HCT116 (cell line): ENCODE results near the gene FBXL14. TPM values are rescaled to one million over a fixed set of nuclear protein-coding genes. Genes with fewer than 3 reads are reported as not detected.

Experiments
- ATAC-seq: fragments of 200-7000 bp; cut with Tn5 transposase; 2 replicates; pipeline ENCODE4 v1.9.1; 2020; ENCODE audit warnings: mild to moderate bottlenecking, moderate library complexity
- BruUV-seq: library from RNA; stranded (reverse); fragments of 400-500 nt; replicated peaks from 2 replicates; lab custom pipeline; 2021; lab: Mats Ljungman, UMichigan
- CTCF ChIA-PET: fragments of 300-600 bp; sonication (Branson Sonifier 250); formaldehyde crosslinking; loops from one replicate; lab custom pipeline; 2021; ENCODE audit warnings: antibody characterized with exemption; lab: Charles Lee
- POLR2A ChIA-PET: fragments of 300-600, 350-600 bp; sonication (Branson Sonifier 250); formaldehyde crosslinking; loops from one replicate; lab custom pipeline; 2021; ENCODE audit warnings: antibody characterized with exemption; lab: Charles Lee
- RAD21 ChIA-PET, 2 experiments: fragments of 300-600 bp; sonication (Branson Sonifier 250); formaldehyde crosslinking; loops; one replicate each; lab custom pipeline; 2023; ENCODE audit warnings: low total read pairs in 2 of 2; ENCODE audit not compliant: uncharacterized antibody in 2 of 2, unreplicated experiment in 2 of 2, low non-redundant PET in 1 of 2; lab: Charles Lee
- DNase-seq: peaks from one replicate; pipeline ENCODE4 v3.0.0-alpha.2; 2010; ENCODE audit warnings: low read depth, low spot score
- H2AFZ ChIP-seq: fragments of 200-600 bp; shearing (Covaris generic), sonication (generic); 2 replicates; pipeline ENCODE4 v1.6.1; 2017; ENCODE audit warnings: low read depth, mixed run types, mixed read lengths, antibody characterized with exemption, low read length; ENCODE audit not compliant: poor library complexity, severe bottlenecking
- H3K27ac ChIP-seq: 2 replicates; pipeline ENCODE4 v1.5.1; 2012; ENCODE audit warnings: low read depth, low read length
- H3K27me3 ChIP-seq: fragments of 200-600 bp; sonication (generic); 2 replicates; pipeline ENCODE4 v1.6.1; 2016; ENCODE audit warnings: mixed run types, low read length, mixed read lengths; ENCODE audit not compliant: insufficient read depth
- H3K36me3 ChIP-seq, 2 experiments: fragments of 200-500 bp in 1 of 2; fragments of 200-600 bp in 1 of 2; sonication (Bioruptor generic) in 1 of 2; sonication (generic) in 1 of 2; 2 replicates each; pipeline versions ENCODE4 v1.5.1 to v1.6.1; 2014 to 2016; ENCODE audit warnings: low read length in 2 of 2, inconsistent platforms in 1 of 2, mixed read lengths in 1 of 2, mixed run types in 1 of 2; ENCODE audit not compliant: insufficient read depth in 2 of 2, control insufficient read depth in 1 of 2
- H3K4me1 ChIP-seq, 2 experiments: fragments of 200-600 bp in 1 of 2; sonication (generic) in 1 of 2; 2 replicates each; pipeline versions ENCODE4 v1.5.1 to v1.6.1; 2012 to 2017; ENCODE audit warnings: low read length in 2 of 2, inconsistent platforms in 1 of 2, mild to moderate bottlenecking in 1 of 2, mixed read lengths in 1 of 2, mixed run types in 1 of 2, moderate library complexity in 1 of 2; ENCODE audit not compliant: insufficient read depth in 2 of 2, control insufficient read depth in 1 of 2
- H3K4me2 ChIP-seq: fragments of 200-600 bp; sonication (generic); 2 replicates; pipeline ENCODE4 v1.6.1; 2017; ENCODE audit warnings: mixed run types, low read length, mixed read lengths
- H3K4me3 ChIP-seq, 2 experiments: fragments of 200-600 bp in 1 of 2; sonication (generic) in 1 of 2; replicated peaks in 1 of 2; 2 replicates each; pipeline ENCODE4 v1.5.1; 2011 to 2016; ENCODE audit warnings: low read length in 2 of 2, control low read depth in 1 of 2, low read depth in 1 of 2, mild to moderate bottlenecking in 1 of 2, mixed read lengths in 1 of 2, mixed run types in 1 of 2
- H3K79me2 ChIP-seq: fragments of 200-600 bp; sonication (generic); 2 replicates; pipeline ENCODE4 v1.6.1; 2017; ENCODE audit warnings: mild to moderate bottlenecking, mixed run types, low read length, moderate library complexity, mixed read lengths; ENCODE audit not compliant: insufficient read depth
- H3K9ac ChIP-seq: fragments of 200-600 bp; sonication (generic); 2 replicates; pipeline ENCODE4 v1.6.1; 2016; ENCODE audit warnings: low read length, mixed read lengths
- H3K9me2 ChIP-seq: fragments of 200-600 bp; sonication (generic), shearing (Covaris generic); 2 replicates; pipeline ENCODE4 v1.6.1; 2017; ENCODE audit warnings: mixed run types, mild to moderate bottlenecking, moderate library complexity; ENCODE audit not compliant: insufficient read depth
- H3K9me3 ChIP-seq, 2 experiments: fragments of 200-500 bp in 1 of 2; fragments of 200-600 bp in 1 of 2; sonication (Bioruptor generic) in 1 of 2; sonication (generic) in 1 of 2; 2 replicates each; pipeline ENCODE4 v1.6.1; 2014 to 2017; ENCODE audit warnings: low read length in 2 of 2, mixed read lengths in 2 of 2, inconsistent platforms in 1 of 2, low read depth in 1 of 2, mild to moderate bottlenecking in 1 of 2, mixed run types in 1 of 2, moderate library complexity in 1 of 2; ENCODE audit not compliant: control insufficient read depth in 1 of 2, insufficient read depth in 1 of 2
- H4K20me1 ChIP-seq: fragments of 200-600 bp; sonication (generic), shearing (Covaris generic); 2 replicates; pipeline ENCODE4 v1.6.1; 2017; ENCODE audit warnings: mixed run types, mild to moderate bottlenecking, moderate library complexity; ENCODE audit not compliant: insufficient read depth
- CBX3 ChIP-seq: IDR thresholded peaks from 2 replicates; pipeline ENCODE4 v1.6.1; 2012; ENCODE audit warnings: low read depth
- CEBPB ChIP-seq: IDR thresholded peaks from 2 replicates; pipeline ENCODE4 v1.6.1; 2012; ENCODE audit warnings: low read depth
- CTCF ChIP-seq, 3 experiments: fragments of 200-600 bp in 1 of 3; sonication (generic) in 1 of 3; IDR thresholded peaks in 2 of 3; conservative IDR thresholded peaks in 1 of 3; 2 replicates each; pipeline ENCODE4 v1.5.1; 2012 to 2017; ENCODE audit warnings: low read depth in 2 of 3, low read length in 2 of 3, antibody characterized with exemption in 1 of 3, borderline replicate concordance in 1 of 3, control low read depth in 1 of 3, mild to moderate bottlenecking in 1 of 3, mixed read lengths in 1 of 3, mixed run types in 1 of 3, moderate library complexity in 1 of 3; ENCODE audit not compliant: insufficient read depth in 1 of 3
- EGR1 ChIP-seq: IDR thresholded peaks from 2 replicates; pipeline ENCODE4 v1.6.1; 2012; ENCODE audit warnings: low read depth
- ELF1 ChIP-seq: IDR thresholded peaks from 2 replicates; pipeline ENCODE4 v1.6.1; 2012; ENCODE audit warnings: low read depth, borderline replicate concordance
- EZH2 ChIP-seq: fragments of 200-600 bp; sonication (generic); IDR thresholded peaks from 2 replicates; pipeline ENCODE4 v1.6.1; 2017; ENCODE audit warnings: antibody characterized with exemption, mixed run types
- EZH2phosphoT487 ChIP-seq: fragments of 200-600 bp; IDR thresholded peaks from 2 replicates; pipeline ENCODE4 v1.6.1; 2018; ENCODE audit warnings: antibody characterized with exemption, borderline replicate concordance
- JUND ChIP-seq: IDR thresholded peaks from 2 replicates; pipeline ENCODE4 v1.6.1; 2012
- MAX ChIP-seq: IDR thresholded peaks from 2 replicates; pipeline ENCODE4 v1.6.1; 2012
- POLR2A ChIP-seq: IDR thresholded peaks from 2 replicates; pipeline ENCODE4 v1.7.0; 2011; ENCODE audit warnings: borderline replicate concordance; ENCODE audit not compliant: insufficient read depth, insufficient read length; ENCODE audit errors: extremely low read depth
- POLR2AphosphoS5 ChIP-seq: IDR thresholded peaks from 2 replicates; pipeline ENCODE4 v1.6.1; 2011; ENCODE audit warnings: mild to moderate bottlenecking, low read depth, low read length, moderate library complexity
- SIN3A ChIP-seq: IDR thresholded peaks from 2 replicates; pipeline ENCODE4 v1.6.1; 2012; ENCODE audit warnings: low read depth
- TCF7L2 ChIP-seq: IDR thresholded peaks from 2 replicates; pipeline ENCODE4 v1.7.0; 2011; ENCODE audit warnings: borderline replicate concordance, inconsistent platforms; ENCODE audit not compliant: insufficient read depth, insufficient read length; ENCODE audit errors: extremely low read depth
- YY1 ChIP-seq: IDR thresholded peaks from 2 replicates; pipeline ENCODE4 v1.6.1; 2011; ENCODE audit warnings: low read length, low read depth, moderate library complexity, mild to moderate bottlenecking; ENCODE audit not compliant: insufficient replicate concordance; ENCODE audit errors: extremely low read depth
- ZBTB33 ChIP-seq: IDR thresholded peaks from 2 replicates; pipeline ENCODE4 v1.6.1; 2011; ENCODE audit warnings: mild to moderate bottlenecking, low read length, moderate library complexity; ENCODE audit not compliant: insufficient replicate concordance; ENCODE audit errors: extremely low read depth
- ZFX ChIP-seq: fragments of 450-650 bp; IDR thresholded peaks from 2 replicates; pipeline ENCODE4 v1.6.1; 2017
- ZNF274 ChIP-seq: fragments of 200-500 bp; sonication (Bioruptor generic); IDR thresholded peaks from 2 replicates; pipeline ENCODE4 v1.6.1; 2014; ENCODE audit warnings: mild to moderate bottlenecking, low read depth, low read length, inconsistent platforms
- intact Hi-C: fragments of 100-400 bp; cut with micrococcal nuclease; formaldehyde crosslinking; loops from 2 replicates; pipeline ENCODE4 v1.10.0; 2022
- total RNA-seq: library from RNA; stranded (reverse); gene quantifications from one replicate; pipeline ENCODE4 v1.2.1, GENCODE V29; 2021; ENCODE audit not compliant: unreplicated experiment

The FBXL14 gene
- total RNA-seq, 1 experiment from 2014 or later = 19.0 TPM

DNA sequence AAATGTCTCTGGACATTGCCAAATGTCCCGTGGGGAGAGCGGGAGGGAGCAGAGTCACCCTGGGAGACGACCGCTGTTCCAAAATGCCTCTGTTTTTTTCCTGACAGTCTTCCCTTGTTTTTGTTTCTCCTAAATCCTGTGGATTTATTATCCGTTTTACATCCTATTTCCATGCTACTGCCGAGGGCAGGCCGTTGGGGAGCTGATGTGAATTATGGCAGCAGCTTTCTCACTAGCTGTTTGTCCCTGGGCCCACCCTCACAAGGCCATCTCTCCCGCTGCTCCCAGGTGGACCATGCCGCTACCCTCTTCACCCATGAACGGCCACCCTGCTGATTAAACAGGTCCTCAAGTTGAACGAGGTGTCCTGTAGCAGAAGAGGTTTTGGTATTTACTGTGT, 55.2 kb downstream of the FBXL14 start:
- Histone ChIP-seq H4K20me1 (no peaks in the 10 kb centered on the region), H3K9me2 (no peaks in the 10 kb centered on the region), H3K9me3 (no peaks in the 10 kb centered on the region), H3K36me3 (no peaks in the 10 kb centered on the region), H3K4me2 (no peak overlapping the region), H3K9ac (no peak overlapping the region), H3K27ac (no peak overlapping the region)
- CTCF ChIA-PET = interaction anchor here (2.0 kb wide), 1 partner anchor 421 kb away, joined by 7 read pairs; no protein-coding TSS in a partner anchor
- intact Hi-C loops = no loop called here
- RAD21 ChIA-PET = no interaction called here
- no peak for TF ChIP-seq ZNF274
- no peak for TF ChIP-seq SIN3A
- TF ChIP-seq TCF7L2 = no peak
- no peak for TF ChIP-seq MAX
- TF ChIP-seq ZFX = no peak
- no peak for TF ChIP-seq CEBPB
- TF ChIP-seq ZBTB33 = no peak
- TF ChIP-seq ELF1 = no peak
- TF ChIP-seq JUND = no peak
- TF ChIP-seq YY1 = no peak
- no peak for TF ChIP-seq CTCF (IDR thresholded peaks at IDR 0.05 in 2 of 3, conservative IDR thresholded peaks at IDR 0.05 in 1 of 3; ENCODE audit: borderline replicate concordance in 1 of 3, insufficient read depth in 1 of 3, low read depth in 2 of 3, low read length in 2 of 3)
- no peak for TF ChIP-seq CBX3
- no peak for TF ChIP-seq EGR1
- TF ChIP-seq EZH2phosphoT487 = no peak
- no peak for TF ChIP-seq POLR2A
- no peak for TF ChIP-seq EZH2
- TF ChIP-seq POLR2AphosphoS5 = no peak
- TF ChIP-seq, all 23 proteins: peak for 0
- Histone ChIP-seq H3K27me3 (peaks cover 22% of the 10 kb centered on the region; the same call in 1 of the 2 replicates), H3K4me1 (peaks cover 16 to 23% of the 10 kb centered on the region in 2 experiments), H3K4me3 (no peak overlapping the region), H3K79me2 (no peaks in the 10 kb centered on the region), H2AFZ (no peak overlapping the region)
- POLR2A ChIA-PET = no interaction called here
- no TSS peak for BruUV-seq
- no peak for ATAC-seq
- no peak for DNase-seq
